ENCODE data around the gene FAM89B. TPM values are rescaled to one million over a fixed set of nuclear protein-coding genes. Genes with fewer than 3 reads are reported as not detected.

FAM89B gene
- total and polyA plus RNA-seq, 2 donors (not counting 3 experiments of a cell fraction or from before 2014, with no cell fraction given), result 63.1 to 153 TPM

DNA sequence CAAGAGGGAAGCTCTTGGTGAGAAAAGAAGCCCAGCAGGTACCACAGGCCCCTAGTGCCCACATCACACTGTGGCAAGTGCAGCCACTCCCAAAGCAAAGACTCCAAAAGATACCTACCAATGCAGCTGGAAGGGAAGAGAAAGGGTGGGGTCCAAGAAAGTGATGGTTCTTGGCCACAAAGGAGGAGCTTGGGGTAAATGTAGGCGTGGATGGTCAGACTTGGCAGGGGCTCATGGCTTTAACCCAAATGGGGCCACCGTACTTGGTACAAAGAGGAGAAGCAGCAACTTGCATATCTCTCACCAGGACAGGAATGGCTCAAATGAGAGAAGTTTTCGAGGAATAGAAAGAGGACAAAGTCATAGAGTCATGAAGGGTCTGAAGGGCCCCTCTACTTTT is 36.9 kb downstream of the FAM89B start:
- no peak overlapping the region for H3K9ac ChIP-seq (replicated peaks; ENCODE audit: extremely low read depth, insufficient read depth, low read length)
- ChIA-PET POLR2A (interaction anchor here (0.6 kb wide), 1 partner anchor 13 kb away, joined by 3 read pairs; no protein-coding TSS in a partner anchor), CTCF (interaction anchor here (0.6 to 1.5 kb wide), 3 partner anchors 15 to 687 kb away, joined by 3 to 9 read pairs (median 3); no protein-coding TSS in a partner anchor)
- no peaks in the 10 kb centered on the region for H4K20me1 ChIP-seq (replicated peaks; ENCODE audit: control insufficient read depth, extremely low read depth, insufficient read depth, low read length)
- DNase-seq (ENCODE audit: low read depth, low spot score) (no peak), FAIRE-seq (no peak)
- no peak overlapping the region for H3K4me3 ChIP-seq (replicated peaks in 1 of 3; ENCODE audit: insufficient read depth in 1 of 3, low read depth in 1 of 3, low read length in 3 of 3)
- peak overlapping the region; percentile 5 for H3K4me2 ChIP-seq (ENCODE audit: insufficient read depth, low read length)
- H3K27me3 ChIP-seq (ENCODE audit: control insufficient read depth in 2 of 2, insufficient read depth in 2 of 2, low read length in 2 of 2), result no peaks in the 10 kb centered on the region
- no peaks in the 10 kb centered on the region for H3K9me3 ChIP-seq (replicated peaks; ENCODE audit: control insufficient read depth, insufficient read depth, low read length)
- peaks cover 13 to 42% of the 10 kb centered on the region in 2 experiments for H3K36me3 ChIP-seq (ENCODE audit: control insufficient read depth in 2 of 2, extremely low read depth in 1 of 2, insufficient read depth in 2 of 2, low read length in 2 of 2)
- dilution Hi-C loops (cut with MboI; ENCODE audit: extremely low pct_ligation_motif_present, low sequenced_read_pairs) (no loop called here), intact Hi-C loops (cut with micrococcal nuclease) (no loop called here)
- H2AFZ ChIP-seq (ENCODE audit: low read depth, low read length), result no peak overlapping the region
- no peaks in the 10 kb centered on the region for H3K9me1 ChIP-seq (replicated peaks; ENCODE audit: control insufficient read depth, extremely low read depth, insufficient read depth, low read length)
- H3K79me2 ChIP-seq (ENCODE audit: control insufficient read depth, insufficient read depth, low read length), result peaks cover 60% of the 10 kb centered on the region
- H3K27ac ChIP-seq (ENCODE audit: insufficient read depth, low read depth, low read length), result no peak overlapping the region
- TF ChIP-seq FOS (IDR thresholded peaks at IDR 0.05; ENCODE audit: borderline replicate concordance, insufficient read depth, low read length), result no peak
- TF ChIP-seq, protein P1, sequence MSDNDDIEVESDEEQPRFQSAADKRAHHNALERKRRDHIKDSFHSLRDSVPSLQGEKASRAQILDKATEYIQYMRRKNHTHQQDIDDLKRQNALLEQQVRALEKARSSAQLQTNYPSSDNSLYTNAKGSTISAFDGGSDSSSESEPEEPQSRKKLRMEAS (IDR thresholded peaks at IDR 0.05; ENCODE audit: insufficient read depth, insufficient read length), result no peak
- TF ChIP-seq GATA2 (IDR thresholded peaks at IDR 0.05; ENCODE audit: insufficient read depth, insufficient read length, low read depth, low read length), result no peak
- no peak for TF ChIP-seq JUN (IDR thresholded peaks at IDR 0.05; ENCODE audit: borderline replicate concordance, insufficient read depth, insufficient read length, low read depth)
- no peak for TF ChIP-seq POLR2A (IDR thresholded peaks at IDR 0.05; ENCODE audit: low read depth, low read length)
- no peak for TF ChIP-seq EZH2 (IDR thresholded peaks at IDR 0.05; ENCODE audit: borderline replicate concordance, low read depth, low read length, severe bottlenecking)
- BruUV-seq (replicated peaks), result no TSS peak
- H3K4me1 ChIP-seq (ENCODE audit: control insufficient read depth, extremely low read depth, insufficient read depth, low read length), result peaks cover 55% of the 10 kb centered on the region

DNA sequence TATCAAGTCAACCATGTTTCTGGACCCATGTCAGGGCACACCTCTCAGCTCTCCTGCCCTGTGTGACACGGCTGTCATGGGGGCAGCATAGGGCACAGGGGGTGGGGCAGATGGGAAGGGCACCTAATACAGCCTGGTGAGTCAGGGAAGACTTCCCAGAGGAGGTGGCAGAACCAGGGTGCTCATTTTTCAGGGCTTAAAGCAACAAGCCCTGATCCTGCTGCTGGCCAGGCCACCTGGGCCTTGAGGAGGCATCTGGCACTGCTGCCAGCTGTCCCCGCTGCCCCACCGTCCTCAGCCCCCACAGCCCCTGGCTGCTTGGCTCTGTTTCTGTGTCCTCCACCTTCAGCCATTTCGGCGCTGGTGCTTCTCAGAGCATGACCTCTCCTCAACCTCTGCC is 37.3 kb downstream of the FAM89B start:
- no peak overlapping the region for H3K27ac ChIP-seq (ENCODE audit: insufficient read depth, low read depth, low read length)
- H3K36me3 ChIP-seq (ENCODE audit: control insufficient read depth in 2 of 2, extremely low read depth in 1 of 2, insufficient read depth in 2 of 2, low read length in 2 of 2), result peaks cover 13 to 39% of the 10 kb centered on the region in 2 experiments
- H3K9me1 ChIP-seq (replicated peaks; ENCODE audit: control insufficient read depth, extremely low read depth, insufficient read depth, low read length), result no peaks in the 10 kb centered on the region
- TF ChIP-seq MYC (IDR thresholded peaks at IDR 0.05; ENCODE audit: low read depth, low read length), result no peak
- TF ChIP-seq GATA2 (IDR thresholded peaks at IDR 0.05; ENCODE audit: insufficient read depth, insufficient read length, low read depth, low read length), result no peak
- peak; percentile 44 for TF ChIP-seq POLR2A (IDR thresholded peaks at IDR 0.05; ENCODE audit: low read depth, low read length)
- no peak for TF ChIP-seq POLR2AphosphoS5 (IDR thresholded peaks at IDR 0.05; ENCODE audit: insufficient read depth, low read depth, low read length)
- TF ChIP-seq FOS (IDR thresholded peaks at IDR 0.05; ENCODE audit: borderline replicate concordance, insufficient read depth, low read length), result no peak
- TF ChIP-seq, protein P2, sequence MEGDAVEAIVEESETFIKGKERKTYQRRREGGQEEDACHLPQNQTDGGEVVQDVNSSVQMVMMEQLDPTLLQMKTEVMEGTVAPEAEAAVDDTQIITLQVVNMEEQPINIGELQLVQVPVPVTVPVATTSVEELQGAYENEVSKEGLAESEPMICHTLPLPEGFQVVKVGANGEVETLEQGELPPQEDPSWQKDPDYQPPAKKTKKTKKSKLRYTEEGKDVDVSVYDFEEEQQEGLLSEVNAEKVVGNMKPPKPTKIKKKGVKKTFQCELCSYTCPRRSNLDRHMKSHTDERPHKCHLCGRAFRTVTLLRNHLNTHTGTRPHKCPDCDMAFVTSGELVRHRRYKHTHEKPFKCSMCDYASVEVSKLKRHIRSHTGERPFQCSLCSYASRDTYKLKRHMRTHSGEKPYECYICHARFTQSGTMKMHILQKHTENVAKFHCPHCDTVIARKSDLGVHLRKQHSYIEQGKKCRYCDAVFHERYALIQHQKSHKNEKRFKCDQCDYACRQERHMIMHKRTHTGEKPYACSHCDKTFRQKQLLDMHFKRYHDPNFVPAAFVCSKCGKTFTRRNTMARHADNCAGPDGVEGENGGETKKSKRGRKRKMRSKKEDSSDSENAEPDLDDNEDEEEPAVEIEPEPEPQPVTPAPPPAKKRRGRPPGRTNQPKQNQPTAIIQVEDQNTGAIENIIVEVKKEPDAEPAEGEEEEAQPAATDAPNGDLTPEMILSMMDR (IDR thresholded peaks at IDR 0.05; ENCODE audit: extremely low read depth in 1 of 2, insufficient read depth in 1 of 2, low read depth in 1 of 2, low read length in 2 of 2), result no peak
- TF ChIP-seq, protein P1 (IDR thresholded peaks at IDR 0.05; ENCODE audit: insufficient read depth, insufficient read length), result no peak
- H3K4me3 ChIP-seq (replicated peaks in 1 of 3; ENCODE audit: insufficient read depth in 1 of 3, low read depth in 1 of 3, low read length in 3 of 3), result no peak overlapping the region
- H3K9ac ChIP-seq (replicated peaks; ENCODE audit: extremely low read depth, insufficient read depth, low read length), result no peak overlapping the region
- no peaks in the 10 kb centered on the region for H3K9me3 ChIP-seq (replicated peaks; ENCODE audit: control insufficient read depth, insufficient read depth, low read length)
- H3K79me2 ChIP-seq (ENCODE audit: control insufficient read depth, insufficient read depth, low read length), result peaks cover 63% of the 10 kb centered on the region
- no peak overlapping the region for H3K4me2 ChIP-seq (ENCODE audit: insufficient read depth, low read length)
- DNase-seq (ENCODE audit: low read depth, low spot score) (no peak), FAIRE-seq (no peak)
- dilution Hi-C loops (cut with MboI; ENCODE audit: extremely low pct_ligation_motif_present, low sequenced_read_pairs), result no loop called here
- intact Hi-C loops (cut with micrococcal nuclease), result no loop called here
- no peaks in the 10 kb centered on the region for H3K27me3 ChIP-seq (ENCODE audit: control insufficient read depth in 2 of 2, insufficient read depth in 2 of 2, low read length in 2 of 2)
- no peaks in the 10 kb centered on the region for H4K20me1 ChIP-seq (replicated peaks; ENCODE audit: control insufficient read depth, extremely low read depth, insufficient read depth, low read length)
- H3K4me1 ChIP-seq (ENCODE audit: control insufficient read depth, extremely low read depth, insufficient read depth, low read length), result peaks cover 57% of the 10 kb centered on the region
- BruUV-seq (replicated peaks), result no TSS peak
- H2AFZ ChIP-seq (ENCODE audit: low read depth, low read length), result no peak overlapping the region
- CTCF ChIA-PET, result interaction anchor here (1.2 to 6.2 kb wide), 3 partner anchors 15 to 18 kb away, joined by 3 to 54 read pairs (median 9); partner anchors contain the start of gene KCNK7
- POLR2A ChIA-PET, result no interaction called here

All from endothelial cell of umbilical vein (primary cell).